ENCODE results near the gene IPO4. TPM values are rescaled to one million over a fixed set of nuclear protein-coding genes. Genes with fewer than 3 reads are reported as not detected.

IPO4 gene
- total RNA-seq, 1 donor from 2014 or later, result 24.4 TPM

DNA sequence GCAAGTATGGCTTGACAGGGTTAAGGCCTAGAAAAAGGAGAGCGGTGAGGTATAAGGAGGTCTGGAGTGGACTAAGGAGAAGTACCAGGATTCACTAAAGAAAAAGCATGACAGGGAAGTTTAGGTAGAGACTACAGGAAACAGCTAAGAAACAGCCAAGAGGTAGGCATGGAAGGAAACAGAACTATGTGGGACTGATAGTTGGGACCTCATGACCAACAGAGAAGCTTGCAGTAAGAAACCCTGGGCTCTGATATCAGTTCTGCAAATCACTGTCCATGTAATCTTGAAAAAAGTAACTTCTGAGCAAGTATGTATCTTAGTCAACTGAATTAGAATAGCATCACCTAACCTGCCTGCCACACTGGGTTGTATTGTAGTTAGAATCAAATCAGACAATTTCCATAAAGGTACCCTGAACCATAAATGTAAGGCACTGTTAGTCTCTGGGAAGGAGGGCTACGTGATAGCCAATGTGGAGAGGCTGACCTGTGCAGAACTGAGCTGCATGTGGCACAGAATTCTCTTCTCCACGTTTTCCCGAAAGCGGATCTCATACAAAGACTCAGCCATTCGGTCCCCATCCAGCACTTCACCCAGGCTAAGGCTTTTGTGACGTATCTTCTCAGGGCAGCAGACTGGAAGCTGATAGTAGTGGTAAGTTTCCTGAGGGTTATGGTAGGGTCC lies 5.7 kb upstream of the IPO4 start:
- no peak for DNase-seq (ENCODE audit: low read depth in 2 of 2)

DNA sequence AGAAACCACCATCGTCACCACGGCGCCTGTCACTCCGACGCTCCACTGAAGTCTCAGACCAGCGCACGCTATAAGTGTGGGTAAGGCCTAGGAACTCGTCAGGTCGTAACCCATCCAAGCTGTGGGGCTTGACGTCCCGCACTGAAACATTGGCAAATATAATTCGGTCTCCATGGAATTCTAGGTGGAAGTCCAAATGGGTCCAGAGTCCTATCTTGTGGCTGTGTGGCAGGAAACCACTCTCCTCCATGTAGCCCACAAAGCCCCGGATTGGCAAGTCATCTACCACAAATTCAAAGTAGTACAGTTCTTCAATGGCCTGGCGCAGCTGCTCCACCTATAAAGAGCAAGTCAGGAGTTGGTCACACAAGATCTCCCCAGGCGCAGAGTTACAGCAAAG lies 4.3 kb upstream of the IPO4 start:
- no peak for DNase-seq (ENCODE audit: low read depth in 2 of 2)

DNA sequence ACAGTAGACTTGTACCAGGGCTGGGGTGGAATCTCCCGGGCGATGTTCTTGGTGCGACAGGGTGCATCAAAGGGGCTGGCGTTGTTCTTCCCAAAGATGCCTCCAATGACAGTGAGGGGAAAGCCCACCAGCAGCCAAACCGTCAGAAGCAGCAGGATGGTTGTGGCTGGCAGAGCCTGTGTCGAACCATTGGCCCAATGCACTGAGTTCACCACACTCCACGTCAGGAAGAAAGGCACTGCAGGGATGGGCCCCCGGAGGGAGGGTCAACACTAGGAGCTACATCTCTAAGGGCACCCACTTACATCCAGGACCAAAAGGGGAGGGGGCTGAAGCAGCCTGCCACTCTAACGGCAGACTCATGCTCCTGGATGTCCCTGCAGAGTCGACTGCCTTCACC lies 1.8 kb upstream of the IPO4 start:
- DNase-seq (ENCODE audit: low read depth in 2 of 2), result no peak

DNA sequence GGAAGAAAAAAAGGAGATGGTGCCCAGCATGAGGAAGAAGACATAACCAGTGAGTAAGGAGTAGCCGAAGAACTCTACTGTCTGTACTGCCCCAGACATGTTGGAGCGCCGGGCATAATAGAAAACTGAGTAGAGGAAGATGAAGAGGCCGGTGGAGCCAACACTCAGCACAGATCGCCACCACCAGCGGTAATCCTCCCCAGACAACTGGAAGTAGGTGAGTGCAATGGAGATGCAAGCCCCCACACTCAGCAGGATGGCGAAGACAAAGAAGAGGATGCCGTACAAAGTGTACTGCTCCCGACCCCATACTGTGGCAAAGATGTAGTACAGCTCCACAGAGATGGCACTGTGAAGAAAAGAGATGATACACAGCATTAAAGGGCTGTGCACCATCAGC lies 844 bp upstream of the IPO4 start:
- no peak for DNase-seq (ENCODE audit: low read depth in 2 of 2)

DNA sequence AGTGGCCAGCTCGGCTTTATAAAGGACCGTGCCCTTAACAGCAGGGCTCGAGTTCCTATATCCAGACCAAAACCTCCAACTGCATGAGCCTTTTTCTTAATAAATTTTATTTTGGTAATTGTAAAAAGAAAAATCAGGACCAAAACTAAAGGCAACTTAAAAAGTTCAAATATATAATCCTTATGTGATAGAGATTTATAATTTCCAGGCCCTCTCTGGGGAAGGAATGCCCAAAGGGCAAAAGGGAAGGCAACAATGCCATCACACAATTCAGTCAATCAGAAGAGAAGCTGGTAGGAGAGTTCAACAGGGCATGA lies 401 bp upstream of the IPO4 start:
- DNase-seq (ENCODE audit: low read depth in 2 of 2), result no peak

DNA sequence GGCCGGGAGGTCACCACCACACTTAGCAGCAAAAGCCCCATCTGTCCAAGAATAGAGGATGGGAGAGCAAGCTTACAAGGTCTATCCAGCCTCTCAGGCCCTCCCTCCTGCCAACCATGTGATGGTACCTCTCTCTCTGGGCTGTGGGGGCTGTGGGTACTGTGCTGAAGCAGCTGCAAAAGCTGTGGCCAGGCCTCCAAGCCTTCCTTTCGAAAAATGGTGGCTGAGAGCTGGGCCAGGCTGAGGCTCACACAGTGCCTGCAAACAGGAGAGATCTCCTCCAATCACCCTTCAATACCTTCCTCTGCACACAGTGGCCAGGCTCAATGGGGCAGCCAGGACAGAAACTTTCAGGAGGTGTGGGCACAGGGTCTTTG lies 1.1 kb downstream of the IPO4 start:
- no peak for DNase-seq (ENCODE audit: low read depth in 2 of 2)

DNA sequence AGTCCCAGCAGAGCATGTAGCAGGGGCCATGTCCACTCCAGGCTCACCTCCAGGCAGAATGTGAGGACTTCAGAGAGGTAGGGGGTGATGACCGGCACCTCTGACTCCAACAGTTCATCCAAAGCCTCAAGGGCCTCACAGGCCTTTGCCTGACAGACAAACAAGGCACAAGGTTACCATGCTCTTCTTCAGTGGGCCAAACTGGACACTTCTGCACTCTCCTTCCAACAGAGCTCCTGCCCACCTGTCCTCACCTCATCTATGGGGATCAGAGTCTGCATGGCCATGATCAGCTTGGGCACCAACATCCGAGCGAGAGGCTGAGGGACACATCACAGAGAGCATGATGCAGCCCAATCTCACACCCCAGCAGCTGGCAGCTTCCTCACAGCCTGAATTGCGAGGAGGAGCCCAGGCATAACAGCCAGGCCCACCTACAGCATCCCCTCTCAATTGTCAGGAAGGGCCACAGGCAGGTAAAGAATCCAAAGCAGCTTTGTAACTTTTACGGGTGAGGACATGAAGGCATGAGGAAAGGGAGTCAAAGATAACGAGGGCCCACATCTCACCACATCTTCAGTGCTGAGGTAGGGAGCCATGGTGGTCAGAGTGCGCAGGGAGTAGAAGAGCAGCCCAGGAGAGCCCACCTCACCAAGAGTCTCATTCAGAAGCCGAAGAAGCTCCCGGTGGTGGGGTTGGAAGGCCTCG lies 1.6 kb downstream of the IPO4 start:
- DNase-seq (ENCODE audit: low read depth in 2 of 2), result no peak

DNA sequence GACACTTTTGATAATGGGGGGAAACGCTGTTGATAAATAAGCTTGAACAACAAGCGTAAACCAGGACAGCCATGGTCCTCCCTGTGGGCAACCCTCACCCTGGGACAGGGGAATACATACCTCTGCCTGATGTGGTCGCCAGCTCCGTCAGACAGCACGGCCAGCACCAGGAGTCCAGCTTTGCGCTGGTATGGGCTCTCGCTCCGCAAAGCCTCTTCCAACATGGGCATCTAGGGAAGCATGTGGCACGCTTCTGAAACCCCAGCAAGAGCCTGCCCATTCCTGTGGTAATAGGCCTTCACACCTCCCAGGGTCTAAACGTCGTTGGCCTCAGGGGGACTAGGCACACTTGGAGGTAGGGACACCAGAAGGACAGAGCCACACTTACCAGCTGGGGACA lies 2.9 kb downstream of the IPO4 start:
- DNase-seq (ENCODE audit: low read depth in 2 of 2), result no peak

DNA sequence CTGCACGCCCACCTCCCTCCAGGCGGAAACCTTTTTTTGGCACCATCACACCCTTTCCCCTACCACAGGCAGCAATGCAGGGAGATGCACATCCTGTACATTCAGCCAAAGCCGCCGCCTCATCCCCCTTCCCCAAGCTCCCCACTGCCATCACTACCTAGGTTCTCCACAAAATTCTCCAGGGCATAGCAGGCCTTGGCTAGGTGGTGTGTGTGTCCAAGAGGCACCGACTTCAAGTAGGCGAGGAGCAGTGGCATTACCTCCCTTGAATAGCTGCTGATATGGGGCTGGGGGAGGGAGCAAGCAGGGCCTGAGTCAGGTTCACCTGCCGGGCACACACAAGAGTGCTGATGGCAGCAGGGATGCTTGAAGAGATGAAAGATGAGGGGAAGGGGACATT lies 3.6 kb downstream of the IPO4 start:
- no peak for DNase-seq (ENCODE audit: low read depth in 2 of 2)

DNA sequence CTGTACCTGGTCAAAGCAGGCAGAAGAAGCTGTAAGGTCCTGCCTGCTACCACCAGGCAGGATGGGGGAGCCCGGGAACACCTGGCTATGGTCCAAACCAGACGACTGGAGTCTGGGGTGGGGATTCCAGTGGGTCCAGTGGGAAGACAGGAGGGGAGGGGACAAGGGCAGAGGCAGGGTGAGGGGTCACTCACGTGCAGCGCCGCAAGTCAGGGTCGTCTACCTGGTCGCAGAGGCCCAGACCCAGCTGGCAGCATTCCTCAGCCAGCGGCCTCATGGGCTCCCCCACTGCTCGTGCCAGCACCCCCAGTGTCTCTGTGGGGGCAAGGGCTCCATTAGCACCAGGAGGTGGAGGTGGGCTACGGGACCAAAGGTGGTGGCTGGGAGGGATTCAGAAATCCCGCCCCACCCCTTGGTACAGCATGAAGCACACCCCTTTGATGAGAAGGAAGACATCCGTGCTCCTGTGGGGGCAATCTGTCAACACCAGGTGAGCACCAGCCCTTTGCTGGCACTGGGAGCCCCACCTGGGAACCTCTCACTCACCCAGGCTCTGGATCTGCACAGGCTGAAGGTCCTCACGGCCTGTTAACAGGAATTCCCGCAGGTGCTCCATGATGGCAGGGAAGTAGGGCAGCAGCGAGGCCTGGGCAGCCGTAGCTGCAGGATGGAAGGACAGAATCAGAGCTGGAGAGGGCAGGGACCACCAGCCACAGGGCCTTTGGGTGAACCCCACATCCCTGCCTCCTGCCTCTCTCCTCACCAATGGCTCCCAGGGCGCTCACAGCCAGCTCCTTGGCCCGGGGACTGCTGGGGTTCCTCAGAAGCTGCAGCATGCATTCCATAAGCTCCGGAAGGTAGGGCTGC lies 4.3 kb downstream of the IPO4 start:
- DNase-seq (ENCODE audit: low read depth in 2 of 2), result no peak

DNA sequence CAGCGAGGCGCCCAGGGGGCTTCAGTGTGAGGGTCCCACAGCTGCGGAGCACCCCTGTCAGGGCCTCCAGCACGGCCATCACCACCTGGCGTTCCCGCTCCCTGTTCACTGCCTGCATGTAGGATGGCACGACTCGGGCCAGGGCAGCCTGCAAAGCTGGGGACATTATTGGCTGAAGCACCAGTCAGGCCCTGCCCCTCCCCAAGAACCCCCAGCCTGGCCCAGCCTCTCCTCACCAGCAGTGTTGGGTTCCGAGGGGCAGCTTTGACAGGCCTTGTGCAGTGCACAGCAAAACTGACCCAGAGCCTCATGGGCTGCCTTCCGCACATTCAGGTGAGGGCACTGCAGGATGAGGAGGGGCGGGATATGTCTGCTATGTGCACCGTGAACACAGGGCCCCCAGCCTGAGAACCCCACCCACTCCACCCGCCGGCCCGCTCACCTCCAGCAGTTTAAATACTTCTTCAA lies 5.6 kb downstream of the IPO4 start:
- no peak for DNase-seq (ENCODE audit: low read depth in 2 of 2)

DNA sequence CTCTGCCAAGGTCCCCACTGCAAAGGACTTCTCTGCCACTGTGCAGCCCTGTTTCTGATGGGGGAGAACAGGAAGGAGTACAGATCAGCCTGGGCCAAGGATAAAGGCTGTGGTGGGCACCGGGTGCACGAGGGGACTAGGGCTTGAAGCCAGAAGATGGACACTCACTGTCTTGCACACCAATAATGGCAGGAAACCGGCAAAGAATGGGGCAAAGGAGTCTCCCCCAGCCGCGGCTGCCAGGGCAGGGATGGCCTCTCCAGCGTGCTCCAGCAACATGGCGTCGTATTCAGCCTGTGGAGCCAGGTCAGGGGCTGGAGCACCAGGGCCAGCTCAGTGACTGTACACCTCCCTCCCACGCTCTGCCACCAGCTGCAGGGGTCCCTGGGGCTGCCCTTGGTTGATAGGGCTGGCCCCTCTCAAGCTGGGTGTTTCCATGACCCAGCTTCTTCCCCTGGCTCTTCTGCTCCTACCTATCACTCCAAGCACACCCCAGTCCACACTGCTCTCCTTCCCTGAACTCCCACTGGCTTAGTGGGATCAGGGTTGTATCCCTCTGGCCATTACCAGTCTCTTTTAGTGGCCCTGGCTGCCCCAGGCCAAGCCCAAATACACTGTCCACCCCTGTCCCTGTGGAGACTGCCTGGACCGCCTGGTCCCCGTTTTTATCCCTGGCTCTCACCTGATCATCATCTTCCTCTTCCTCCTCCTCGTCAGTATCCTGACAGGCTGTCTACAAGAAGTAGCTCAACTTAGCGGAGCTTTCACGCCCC lies 6.3 kb downstream of the IPO4 start:
- DNase-seq (ENCODE audit: low read depth in 2 of 2), result no peak

DNA sequence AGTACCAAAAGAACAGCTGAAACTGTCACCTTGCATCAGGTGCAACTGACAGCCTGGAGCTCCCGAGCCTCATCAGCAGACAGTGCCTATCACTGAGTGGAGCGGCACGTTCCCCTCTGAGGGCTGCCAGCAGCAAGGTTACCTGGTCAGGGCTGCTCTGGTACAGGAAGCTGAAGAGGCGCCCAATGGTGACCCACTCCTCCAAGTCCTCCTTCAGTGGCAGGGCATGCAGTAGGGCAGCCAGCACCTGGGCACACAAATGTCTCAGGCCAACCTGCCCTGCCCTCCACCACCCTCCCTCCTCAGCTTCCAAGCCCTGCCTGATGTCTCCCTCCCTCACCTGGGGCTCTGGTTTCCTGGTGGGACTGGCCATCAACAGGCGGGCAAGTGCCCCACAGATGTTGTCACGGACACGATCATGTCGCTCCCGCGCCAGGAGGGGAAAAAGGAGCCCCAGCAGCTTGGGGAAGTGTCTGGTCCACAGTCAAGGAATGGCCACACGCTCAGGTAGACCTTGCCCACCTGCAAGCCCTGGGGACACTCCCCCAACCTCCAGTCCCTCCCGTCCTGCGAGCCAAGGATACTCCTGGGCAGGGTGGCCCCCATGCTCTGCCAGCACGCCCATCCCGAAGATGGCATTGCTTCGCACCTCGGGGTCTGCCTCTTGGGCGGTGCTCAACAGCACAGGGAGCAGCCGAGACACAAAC lies 7.1 kb downstream of the IPO4 start:
- DNase-seq (ENCODE audit: low read depth in 2 of 2), result no peak

DNA sequence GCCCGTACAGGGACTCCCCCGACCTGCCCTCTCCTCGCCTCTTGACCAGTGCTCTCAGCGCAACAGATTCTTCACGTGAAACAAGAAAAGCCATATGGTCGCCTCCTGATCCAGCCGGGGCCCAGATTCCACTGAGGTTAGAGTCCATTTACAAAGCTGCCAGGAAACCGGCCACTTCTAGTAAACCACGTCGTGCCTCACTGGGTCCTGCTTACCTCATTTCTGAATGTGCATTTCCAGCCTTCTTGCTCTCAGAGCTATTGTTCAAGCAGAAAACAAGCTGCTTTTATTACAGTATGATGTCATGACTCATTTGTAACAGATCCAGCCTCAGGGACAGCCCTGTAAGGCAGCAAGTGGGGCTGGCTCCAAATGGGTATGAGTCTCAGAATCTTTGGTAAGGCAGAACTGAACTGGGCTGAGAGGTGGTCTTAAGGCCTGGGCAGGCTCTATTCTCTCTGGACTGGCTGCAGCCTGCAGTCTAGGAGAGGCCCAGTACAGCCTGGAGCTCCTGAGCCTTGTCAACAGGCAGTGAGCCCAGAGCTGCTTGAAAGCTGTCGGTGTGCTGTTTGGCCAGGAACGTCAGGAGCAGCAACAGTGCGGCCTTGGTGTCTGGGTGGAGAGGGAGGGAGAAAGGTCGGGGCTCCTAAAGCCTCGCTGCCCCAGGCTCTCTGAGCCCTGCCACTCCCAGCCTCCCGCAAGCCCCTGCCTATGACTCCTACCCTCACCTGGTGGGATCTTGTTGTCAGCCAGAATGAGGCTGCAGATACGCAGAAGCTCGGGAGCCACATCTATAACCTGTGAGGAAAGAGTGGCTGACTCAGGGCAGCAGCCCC lies 8.4 kb downstream of the IPO4 start:
- peak in 1 of 2 donors; percentile 70 for DNase-seq (ENCODE audit: low read depth in 2 of 2)

DNA sequence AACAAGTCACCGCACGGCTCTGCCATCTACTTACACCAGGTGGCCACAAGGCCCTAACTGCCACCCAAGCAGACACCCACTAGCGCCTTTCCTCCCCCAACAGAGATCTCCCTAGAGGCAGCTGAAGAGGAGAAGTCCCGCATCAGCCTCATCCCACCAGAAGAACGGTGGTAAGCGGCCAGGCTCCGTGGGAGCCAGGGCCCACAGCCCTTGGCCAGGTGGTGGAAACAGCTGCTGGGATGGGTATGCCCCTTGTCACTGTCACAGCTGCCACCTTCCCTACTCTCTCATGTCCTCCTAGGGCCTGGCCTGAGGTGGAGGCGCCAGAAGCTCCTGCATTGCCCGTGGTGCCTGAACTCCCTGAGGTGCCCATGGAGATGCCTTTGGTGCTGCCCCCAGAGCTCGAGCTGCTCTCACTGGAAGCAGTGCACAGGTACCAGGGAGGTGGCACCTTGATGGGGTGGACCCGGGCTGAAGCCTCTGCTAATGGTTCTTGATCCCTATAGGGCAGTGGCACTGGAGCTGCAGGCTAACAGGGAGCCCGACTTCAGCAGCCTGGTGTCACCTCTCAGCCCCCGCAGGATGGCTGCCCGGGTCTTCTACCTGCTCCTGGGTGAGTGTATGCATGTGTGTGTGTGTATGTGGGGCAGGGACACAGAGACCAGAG lies 9.2 kb downstream of the IPO4 start:
- DNase-seq (ENCODE audit: low read depth in 2 of 2), result no peak

DNA sequence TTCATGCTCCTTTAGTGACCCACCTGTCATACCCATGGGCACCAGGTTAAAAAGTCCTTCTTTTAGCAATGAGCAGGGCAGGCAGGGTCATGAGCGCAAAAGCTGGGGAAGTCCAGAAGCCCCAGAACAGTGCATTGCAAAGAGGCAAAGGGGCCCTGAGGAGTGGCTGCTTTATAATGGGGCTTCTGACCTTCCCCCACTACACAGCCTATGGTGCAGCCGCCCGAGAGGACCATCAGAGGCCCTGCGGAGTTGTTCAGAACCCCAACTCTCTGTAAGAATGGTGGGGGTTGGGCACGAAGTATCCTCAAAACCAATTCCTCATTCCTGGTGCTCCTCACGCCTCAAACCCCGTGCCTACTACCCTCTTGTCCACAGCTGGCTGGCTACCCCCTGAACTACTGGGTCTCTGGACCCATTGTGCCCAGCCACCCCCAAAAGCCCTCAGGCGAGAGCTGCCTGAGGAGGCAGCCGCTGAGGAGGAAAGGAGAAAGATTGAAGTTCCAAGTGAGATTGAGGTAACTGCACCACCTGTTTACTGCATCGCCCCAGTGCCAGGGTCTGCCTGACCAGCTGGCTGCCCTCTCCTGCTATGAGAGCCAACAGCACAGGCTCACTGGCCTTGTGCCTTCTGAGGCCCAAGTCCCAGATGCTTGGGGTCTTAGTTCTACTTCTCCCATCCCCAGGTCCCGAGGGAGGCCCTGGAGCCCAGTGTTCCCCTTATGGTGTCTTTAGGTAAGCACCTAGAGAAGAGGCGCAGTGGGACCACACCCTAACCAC lies 10.0 kb downstream of the IPO4 start:
- DNase-seq (ENCODE audit: low read depth in 2 of 2), result no peak

DNA sequence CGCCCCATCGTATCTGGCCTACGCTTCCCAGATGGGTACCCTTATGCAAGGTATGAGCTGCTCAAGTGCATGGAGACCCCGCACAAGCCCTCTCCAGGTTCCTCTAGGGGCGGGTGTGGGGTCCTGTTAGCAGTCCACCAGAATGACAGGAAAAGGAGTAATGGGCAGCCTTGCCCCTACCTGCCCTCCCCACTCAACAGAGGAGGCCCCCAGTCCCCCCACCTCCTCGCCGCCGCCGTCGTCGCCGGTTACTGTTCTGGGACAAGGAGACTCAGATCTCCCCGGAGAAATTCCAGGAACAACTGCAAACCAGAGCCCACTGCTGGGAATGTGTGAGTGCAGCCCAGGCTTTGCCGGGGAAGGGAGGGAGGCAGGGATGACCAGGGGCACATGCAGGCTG lies 10.7 kb downstream of the IPO4 start:
- no peak for DNase-seq (ENCODE audit: low read depth in 2 of 2)

DNA sequence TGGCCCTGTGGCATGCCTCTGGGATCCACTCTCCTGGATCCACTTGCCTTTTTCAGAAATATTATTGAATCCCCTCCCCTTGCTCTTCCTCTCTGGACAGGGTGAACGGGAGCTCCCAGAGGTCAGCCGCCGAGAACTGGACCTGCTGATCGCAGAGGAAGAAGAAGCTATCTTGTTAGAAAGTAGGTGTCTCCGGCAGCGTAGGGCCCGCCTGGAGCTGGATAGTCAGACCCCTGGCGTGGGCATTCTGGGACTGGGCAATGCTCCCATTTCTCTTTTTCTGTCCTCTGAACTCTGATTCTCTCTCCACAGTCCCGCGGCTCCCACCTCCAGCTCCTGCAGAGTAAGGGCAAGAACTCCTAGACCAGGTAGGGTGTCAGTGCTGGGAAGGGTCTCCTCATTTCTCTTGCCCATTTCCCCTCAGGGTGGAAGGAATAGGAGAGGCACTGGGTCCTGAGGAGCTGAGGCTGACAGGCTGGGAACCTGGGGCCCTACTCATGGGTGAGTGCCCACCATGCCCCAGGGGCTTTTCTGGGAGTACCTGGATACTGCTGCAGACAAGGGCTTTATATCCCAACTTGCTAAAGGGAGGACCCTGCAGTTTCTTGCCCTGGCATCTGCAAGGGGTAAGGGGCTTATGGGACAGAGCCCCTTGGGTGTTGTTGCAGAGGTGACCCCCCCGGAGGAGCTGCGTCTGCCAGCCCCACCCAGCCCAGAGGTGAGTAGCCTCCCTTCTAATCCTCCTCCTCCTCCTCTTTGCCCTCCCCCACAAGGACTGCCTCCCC lies 11.4 kb downstream of the IPO4 start:
- no peak for DNase-seq (ENCODE audit: low read depth in 2 of 2)
